K562 (cell line): ENCODE data around the gene THSD8. TPM values are rescaled to one million over a fixed set of nuclear protein-coding genes. Genes with fewer than 3 reads are reported as not detected.

ENCODE experiments used
- ARID3A ChIP-seq: IDR thresholded peaks from 2 replicates; pipeline ENCODE4 v1.6.1; 2012; ENCODE audit warnings: low read depth, low read length, improper control_type of control experiment, borderline replicate concordance
- ATF2 ChIP-seq: sonication (generic); formaldehyde crosslinking; IDR thresholded peaks from 2 replicates; pipeline ENCODE4 v1.8.1; 2022; ENCODE audit warnings: missing genetic modification reagents
- BRF1 ChIP-seq: IDR thresholded peaks from 3 replicates; pipeline ENCODE4 v1.6.1; 2011; ENCODE audit warnings: borderline replicate concordance, mild to moderate bottlenecking; ENCODE audit not compliant: insufficient read length; ENCODE audit errors: extremely low read depth
- CEBPZ ChIP-seq: fragments of 150-350 bp; IDR thresholded peaks from 2 replicates; pipeline ENCODE4 v1.6.1; 2014; ENCODE audit warnings: low read depth, mild to moderate bottlenecking, low read length, borderline replicate concordance
- ELF4 ChIP-seq: fragments of 450-650 bp; formaldehyde crosslinking; IDR thresholded peaks from 2 replicates; pipeline ENCODE4 v1.4.0; 2022; ENCODE audit warnings: missing genetic modification characterization
- ETV6 ChIP-seq, 3 experiments: fragments of 150-350 bp in 1 of 3; sonication (generic) in 1 of 3; formaldehyde crosslinking in 1 of 3; IDR thresholded peaks; 2 replicates each; pipeline versions ENCODE4 v1.6.1 to v1.8.0; 2014 to 2022; ENCODE audit warnings: borderline replicate concordance in 2 of 3, low read depth in 2 of 3, antibody characterized with exemption in 1 of 3, low read length in 1 of 3, mild to moderate bottlenecking in 1 of 3, missing genetic modification reagents in 1 of 3
- FOXM1 ChIP-seq, 2 experiments: fragments of 450-650 bp in 1 of 2; sonication (generic) in 1 of 2; formaldehyde crosslinking in 1 of 2; IDR thresholded peaks; 2 replicates each; pipeline versions ENCODE4 v1.6.1 to v1.9.0; 2017 to 2022; ENCODE audit warnings: low read depth in 2 of 2, mild to moderate bottlenecking in 2 of 2, missing genetic modification reagents in 1 of 2, moderate library complexity in 1 of 2
- HMGXB4 ChIP-seq: sonication (generic); formaldehyde crosslinking; IDR thresholded peaks from 2 replicates; pipeline ENCODE4 v1.8.1; 2023; ENCODE audit warnings: mild to moderate bottlenecking, missing genetic modification reagents
- PCBP1 ChIP-seq: fragments of 200-400 bp; formaldehyde crosslinking; IDR thresholded peaks from 2 replicates; pipeline ENCODE4 v1.6.1; 2018; ENCODE audit warnings: mild to moderate bottlenecking, low read depth, low read length; ENCODE audit not compliant: poor library complexity, severe bottlenecking
- RBBP5 ChIP-seq: fragments of 200-600 bp; sonication (generic); IDR thresholded peaks from 2 replicates; pipeline ENCODE4 v1.6.1; 2012; ENCODE audit warnings: borderline replicate concordance, mild to moderate bottlenecking, low read length, control low read depth, inconsistent platforms; ENCODE audit not compliant: insufficient read depth, poor library complexity, severe bottlenecking
- ZBTB8A ChIP-seq: fragments of 450-650 bp; IDR thresholded peaks from 2 replicates; pipeline ENCODE4 v1.6.1; 2018; ENCODE audit warnings: mild to moderate bottlenecking, moderate library complexity; ENCODE audit not compliant: partially characterized antibody
- ZFP30 ChIP-seq: fragments of 250-450 bp; sonication (Bioruptor Pico); IDR thresholded peaks from 2 replicates; pipeline ENCODE4 v1.8.0; 2022; ENCODE audit warnings: moderate library complexity, mild to moderate bottlenecking, inconsistent platforms, borderline replicate concordance
- ZNF175 ChIP-seq: fragments of 200-800 bp; sonication (Bioruptor generic); IDR thresholded peaks from 2 replicates; pipeline ENCODE4 v1.6.1; 2016; ENCODE audit warnings: low read depth, mild to moderate bottlenecking, missing genetic modification characterization, missing compliant biosample characterization
- ZNF408 ChIP-seq: fragments of 250-450 bp; sonication (Bioruptor Pico); IDR thresholded peaks from 2 replicates; pipeline ENCODE4 v1.4.0; 2020; ENCODE audit warnings: low read depth, mild to moderate bottlenecking, moderate library complexity
- ZNF586 ChIP-seq: fragments of 450-650 bp; formaldehyde crosslinking; conservative IDR thresholded peaks from 2 replicates; pipeline ENCODE4 v1.4.0; 2020; ENCODE audit warnings: mild to moderate bottlenecking, moderate library complexity
- polyA plus RNA-seq, 8 experiments: library from polyadenylated mRNA; depleted of rRNA in 4 of 8; stranded (reverse) in 5 of 8; unstranded in 3 of 8; fragments of >200 nt; fragmentation: Nextera tagmentation in 2 of 8; fragmentation: Illumina TruSeq in 1 of 8; extraction: Ambion mirVana in 2 of 8; extraction: Trizol in 1 of 8; gene quantifications; 2 replicates each; pipeline versions ENCODE4 v1.2.1 to v1.2.3, GENCODE V29; 2011 to 2014; ENCODE audit warnings: inconsistent platforms in 1 of 8, missing spikeins in 1 of 8
- total RNA-seq, 7 experiments: library from RNA; depleted of rRNA in 6 of 7; stranded (reverse); fragments of >200 nt in 6 of 7; fragmentation: Illumina TruSeq in 2 of 7; extraction: Trizol in 2 of 7; gene quantifications; 2 replicates each; pipeline versions ENCODE4 v1.2.1 to v1.2.3, GENCODE V29; 2011 to 2021; ENCODE audit warnings: low replicate concordance in 1 of 7

Gene THSD8
- total and polyA plus RNA-seq, 9 of the 15 experiments (the other 6 are each of a cell fraction or from before 2014, with no cell fraction given) = 8.4 to 42.4 (median 19.9) TPM; not detected in 2

- TF ChIP-seq CEBPZ (no peak), ZNF586 (0 out of 2 replicates have a peak, but pooled peaks have one; percentile 16), ATF2 (CRISPR knock-in tag) (no peak), ZNF408 (no peak), ARID3A (no peak), ELF4 (no peak), FOXM1 (IDR thresholded peaks at IDR 0.05; ENCODE audit: low read depth) (no peak), FOXM1 (CRISPR knock-in tag; IDR thresholded peaks at IDR 0.05; ENCODE audit: low read depth) (0 out of 2 replicates have a peak, but pooled peaks have one; percentile 63), PCBP1 (peak; percentile 94), ZBTB8A (no peak), BRF1 (no peak), HMGXB4 (CRISPR knock-in tag) (no peak), ZFP30 (CRISPR knock-in tag) (no peak), RBBP5 (no peak), ZNF175 (no peak), ETV6 (IDR thresholded peaks at IDR 0.05; ENCODE audit: borderline replicate concordance in 1 of 2, low read depth in 2 of 2, low read length in 1 of 2) (no peak), ETV6 (CRISPR knock-in tag; IDR thresholded peaks at IDR 0.05; ENCODE audit: borderline replicate concordance) (no peak)
These were observed 8.3 kb upstream of the THSD8 start (continued) for GRCh38 chr19:12793290-12794195.
